Testis (tissue), 3 donors: ENCODE measurements around the gene SIK3. TPM values are rescaled to one million over a fixed set of nuclear protein-coding genes. Genes with fewer than 3 reads are reported as not detected.

ENCODE experiments used
- DNase-seq: peaks from one replicate; pipeline ENCODE4 v3.0.0-alpha.2; 2019
- H3K27ac ChIP-seq, 2 donors: fragments of 200-600 bp; sonication (generic); one replicate each; pipeline ENCODE4 v1.5.1; 2019
- H3K27me3 ChIP-seq: fragments of 200-600 bp; sonication (generic); one replicate; pipeline ENCODE4 v1.5.1; 2019
- H3K36me3 ChIP-seq: fragments of 200-600 bp; sonication (generic); one replicate; pipeline ENCODE4 v1.5.1; 2017; ENCODE audit warnings: low read depth; ENCODE audit errors: missing control alignments
- H3K4me1 ChIP-seq: fragments of 200-600 bp; sonication (generic); one replicate; pipeline ENCODE4 v1.5.1; 2019
- H3K4me3 ChIP-seq, 2 donors: fragments of 200-600 bp; sonication (generic); one replicate each; pipeline ENCODE4 v1.5.1; 2017 to 2019
- H3K9me3 ChIP-seq: fragments of 200-600 bp; sonication (generic); one replicate; pipeline ENCODE4 v1.5.1; 2017
- CTCF ChIP-seq, 3 experiments: fragments of 450-650 bp in 2 of 3; fragments of 200-600 bp in 1 of 3; sonication (generic) in 1 of 3; IDR thresholded peaks; one replicate each; pipeline ENCODE4 v1.5.1; 2016 to 2019; ENCODE audit warnings: antibody characterized with exemption in 3 of 3, mild to moderate bottlenecking in 2 of 3, moderate library complexity in 1 of 3
- POLR2A ChIP-seq: fragments of 450-650 bp; IDR thresholded peaks from one replicate; pipeline ENCODE4 v1.6.1; 2017; ENCODE audit warnings: antibody characterized with exemption, mild to moderate bottlenecking, moderate library complexity
- WGBS, 2 donors: methylation state at CpG; one replicate each; pipeline ENCODE4 v1.1.5; 2018; 5-methylcytosine and 5-hydroxymethylcytosine counted together
- intact Hi-C: fragments of 100-400 bp; cut with DNase I; formaldehyde crosslinking; loops from one replicate; pipeline ENCODE4 v1.15.1; 2023; ENCODE audit warnings: low total_unique reads
- polyA plus RNA-seq: library from polyadenylated mRNA; stranded (reverse); fragments of 350-450 nt; fragmentation: Illumina TruSeq; extraction: RNeasy Lipid Tissue Mini Kit (QIAGEN cat#74804); gene quantifications from one replicate; pipeline ENCODE4 v1.2.3, GENCODE V29; 2014; ENCODE audit warnings: low read depth, low replicate concordance; ENCODE audit not compliant: insufficient read depth
- total RNA-seq, 2 donors: library from RNA; depleted of rRNA; stranded (reverse); fragments of >200 nt; gene quantifications; one replicate each; pipeline ENCODE4 v1.2.3, GENCODE V29; 2016

The SIK3 gene
- total and polyA plus RNA-seq, 3 donors from 2014 or later = 112 to 125 (median 123) TPM

- H3K27ac ChIP-seq = no peak overlapping the region
- no peak overlapping the region for H3K4me3 ChIP-seq
- TF ChIP-seq POLR2A = no peak
- no peak for TF ChIP-seq CTCF (IDR thresholded peaks at IDR 0.05)
- WGBS, 2 donors = 72 to 75% methylated on average over 2 of the region's 2 CpGs
- DNase-seq = no peak
- peaks cover 5% of the 10 kb centered on the region for H3K4me1 ChIP-seq
- no peaks in the 10 kb centered on the region for H3K9me3 ChIP-seq
- intact Hi-C loops = no loop called here
- H3K27me3 ChIP-seq = no peaks in the 10 kb centered on the region
- no peaks in the 10 kb centered on the region for H3K36me3 ChIP-seq
These were observed 111.6 kb downstream of the SIK3 start for GRCh38 chr11:116986521-116987105.

- no peak for TF ChIP-seq POLR2A
- TF ChIP-seq CTCF (IDR thresholded peaks at IDR 0.05) = no peak
- intact Hi-C loops = no loop called here
- H3K9me3 ChIP-seq = no peaks in the 10 kb centered on the region
- no peaks in the 10 kb centered on the region for H3K27me3 ChIP-seq
- no peak overlapping the region for H3K27ac ChIP-seq
- DNase-seq = no peak
- peaks cover 5% of the 10 kb centered on the region for H3K4me1 ChIP-seq
- no peak overlapping the region for H3K4me3 ChIP-seq
- H3K36me3 ChIP-seq = no peaks in the 10 kb centered on the region
- WGBS, 2 donors = 63 to 81% methylated on average over 6 of the region's 6 CpGs
These were observed 113.6 kb downstream of the SIK3 start for GRCh38 chr11:116984589-116984988.

GRCh38 chr11:116984186-116984585 lies 114.0 kb downstream of the SIK3 start:
- H3K27ac ChIP-seq = no peak overlapping the region
- H3K27me3 ChIP-seq = no peaks in the 10 kb centered on the region
- DNase-seq = no peak
- 77 to 86% methylated on average over 4 of the region's 4 CpGs for WGBS, 2 donors
- H3K4me3 ChIP-seq = no peak overlapping the region
- H3K9me3 ChIP-seq = no peaks in the 10 kb centered on the region
- intact Hi-C loops = no loop called here
- TF ChIP-seq CTCF (IDR thresholded peaks at IDR 0.05) = no peak
- no peak for TF ChIP-seq POLR2A
- H3K4me1 ChIP-seq = peaks cover 5% of the 10 kb centered on the region
- no peaks in the 10 kb centered on the region for H3K36me3 ChIP-seq

- 85 to 90% methylated on average over 4 of the region's 4 CpGs for WGBS, 2 donors
- no peaks in the 10 kb centered on the region for H3K27me3 ChIP-seq
- TF ChIP-seq CTCF (IDR thresholded peaks at IDR 0.05) (no peak), POLR2A (no peak)
- H3K9me3 ChIP-seq = no peaks in the 10 kb centered on the region
- no peak overlapping the region for H3K27ac ChIP-seq
- DNase-seq = no peak
- no peaks in the 10 kb centered on the region for H3K36me3 ChIP-seq
- H3K4me3 ChIP-seq = no peak overlapping the region
- peaks cover 1% of the 10 kb centered on the region for H3K4me1 ChIP-seq
- intact Hi-C loops = no loop called here
These were observed 116.9 kb downstream of the SIK3 start for GRCh38 chr11:116981266-116981885.
